Neural cell (in vitro differentiated cells): Measurements from ENCODE around the gene NECTIN1. TPM values are rescaled to one million over a fixed set of nuclear protein-coding genes. Genes with fewer than 3 reads are reported as not detected.

ENCODE experiments used
- H2AFZ ChIP-seq: fragments of 200-600, 300-800 bp; sonication (generic), shearing (Covaris generic); 2 replicates; pipeline ENCODE4 v1.6.0; 2014; ENCODE audit warnings: low read depth, mild to moderate bottlenecking, antibody characterized with exemption, low read length, moderate library complexity
- H3F3A ChIP-seq: fragments of 200-600 bp; shearing (Covaris generic); 2 replicates; pipeline ENCODE4 v1.6.1; 2016; ENCODE audit warnings: mild to moderate bottlenecking, moderate library complexity, mixed read lengths, antibody characterized with exemption, low read length; ENCODE audit not compliant: insufficient read depth, poor library complexity, severe bottlenecking
- H3K27ac ChIP-seq: fragments of 200-600, 300-800 bp; sonication (generic), shearing (Covaris generic); 2 replicates; pipeline ENCODE4 v1.5.1; 2014; ENCODE audit warnings: mild to moderate bottlenecking, low read length, moderate library complexity
- H3K27me3 ChIP-seq: fragments of 300-800, 200-600 bp; sonication (generic), shearing (Covaris generic); 2 replicates; pipeline ENCODE4 v1.6.0; 2014; ENCODE audit warnings: mild to moderate bottlenecking, low read depth, low read length, moderate library complexity; ENCODE audit not compliant: insufficient read depth
- H3K36me3 ChIP-seq: fragments of 300-800, 200-600 bp; sonication (generic), shearing (Covaris generic); 2 replicates; pipeline ENCODE4 v1.5.1; 2014; ENCODE audit warnings: mild to moderate bottlenecking, antibody characterized with exemption, low read length, moderate library complexity; ENCODE audit not compliant: insufficient read depth
- H3K4me2 ChIP-seq: fragments of 300-800, 200-600 bp; sonication (generic), shearing (Covaris generic); 2 replicates; pipeline ENCODE4 v1.6.0; 2014; ENCODE audit warnings: mild to moderate bottlenecking, low read length
- H3K4me3 ChIP-seq: fragments of 300-800, 200-600 bp; sonication (generic), shearing (Covaris generic); 2 replicates; pipeline ENCODE4 v1.5.1; 2014; ENCODE audit warnings: mild to moderate bottlenecking, low read length, moderate library complexity
- H3K79me2 ChIP-seq: fragments of 200-600 bp; shearing (Covaris generic); replicated peaks from 2 replicates; pipeline ENCODE4 v1.6.0; 2014; ENCODE audit warnings: mild to moderate bottlenecking, low read length, moderate library complexity; ENCODE audit not compliant: insufficient read depth
- H3K9ac ChIP-seq: fragments of 300-800, 200-600 bp; sonication (generic), shearing (Covaris generic); 2 replicates; pipeline ENCODE4 v1.6.1; 2016; ENCODE audit warnings: mild to moderate bottlenecking, low read length, mixed read lengths
- H3K9me2 ChIP-seq: fragments of 200-600 bp; shearing (Covaris generic); 2 replicates; pipeline ENCODE4 v1.6.1; 2016; ENCODE audit warnings: mild to moderate bottlenecking, low read length, mixed read lengths; ENCODE audit not compliant: insufficient read depth
- H3K9me3 ChIP-seq: fragments of 200-600, 300-800 bp; sonication (generic), shearing (Covaris generic); 2 replicates; pipeline ENCODE4 v1.6.1; 2016; ENCODE audit warnings: mild to moderate bottlenecking, mixed run types, low read length, moderate library complexity, mixed read lengths
- H4K20me1 ChIP-seq: fragments of 200-600 bp; shearing (Covaris generic); 2 replicates; pipeline ENCODE4 v1.6.1; 2016; ENCODE audit warnings: mild to moderate bottlenecking, mixed run types; ENCODE audit not compliant: insufficient read depth
- EP300 ChIP-seq: fragments of 450-650 bp; conservative IDR thresholded peaks from 2 replicates; pipeline ENCODE4 v1.6.1; 2014; ENCODE audit warnings: antibody characterized with exemption, mild to moderate bottlenecking, moderate library complexity; ENCODE audit not compliant: poor library complexity, severe bottlenecking
- EZH2 ChIP-seq: fragments of 200-600, 300-800 bp; shearing (Covaris generic), sonication (generic); IDR thresholded peaks from 2 replicates; pipeline ENCODE4 v1.6.1; 2014; ENCODE audit warnings: antibody characterized with exemption, low read length, borderline replicate concordance, mild to moderate bottlenecking; ENCODE audit not compliant: insufficient read depth, poor library complexity, severe bottlenecking
- MXI1 ChIP-seq: fragments of 450-650 bp; conservative IDR thresholded peaks from 2 replicates; pipeline ENCODE4 v1.6.1; 2014; ENCODE audit warnings: antibody characterized with exemption, mild to moderate bottlenecking; ENCODE audit not compliant: poor library complexity, severe bottlenecking
- POLR2AphosphoS5 ChIP-seq: IDR thresholded peaks from 2 replicates; pipeline ENCODE4 v1.6.1; 2012
- RAD21 ChIP-seq: fragments of 450-650 bp; conservative IDR thresholded peaks from 2 replicates; pipeline ENCODE4 v1.6.1; 2014; ENCODE audit warnings: antibody characterized with exemption, mild to moderate bottlenecking, moderate library complexity
- REST ChIP-seq: IDR thresholded peaks from 2 replicates; pipeline ENCODE4 v1.6.1; 2012; ENCODE audit warnings: borderline replicate concordance
- SMC3 ChIP-seq: fragments of 450-650 bp; conservative IDR thresholded peaks from 2 replicates; pipeline ENCODE4 v1.6.1; 2014; ENCODE audit warnings: antibody characterized with exemption, mild to moderate bottlenecking, moderate library complexity; ENCODE audit not compliant: poor library complexity
- TAF1 ChIP-seq: IDR thresholded peaks from 2 replicates; pipeline ENCODE4 v1.6.1; 2012; ENCODE audit warnings: low read depth
- polyA plus RNA-seq: library from polyadenylated mRNA; depleted of rRNA; stranded (reverse); fragments of >200 nt; gene quantifications from 2 replicates; pipeline ENCODE4 v1.2.3, GENCODE V29; 2014
- TF ChIP-seq, protein P1 (sequence below): fragments of 450-650 bp; IDR thresholded peaks from 2 replicates; pipeline ENCODE4 v1.5.1; 2014; ENCODE audit warnings: antibody characterized with exemption, mild to moderate bottlenecking, moderate library complexity; ENCODE audit not compliant: poor library complexity, severe bottlenecking

NECTIN1 gene
- polyA plus RNA-seq, 1 donor from 2014 or later, result 5.6 TPM

GRCh38 chr11:119723952-119724325, 5.1 kb downstream of the NECTIN1 start:
- Histone ChIP-seq H3K4me3 (peak overlapping the region; percentile 87), H3F3A (no peaks in the 10 kb centered on the region), H3K79me2 (peaks cover 70% of the 10 kb centered on the region), H3K27ac (no peak overlapping the region), H3K9me2 (no peaks in the 10 kb centered on the region), H3K9me3 (no peaks in the 10 kb centered on the region), H4K20me1 (no peaks in the 10 kb centered on the region), H2AFZ (no peak overlapping the region), H3K36me3 (no peaks in the 10 kb centered on the region), H3K9ac (no peak overlapping the region), H3K4me2 (no peak overlapping the region), H3K27me3 (no peaks in the 10 kb centered on the region)
- no peak for TF ChIP-seq RAD21
- TF ChIP-seq SMC3, result no peak
- TF ChIP-seq EP300, result no peak
- TF ChIP-seq, protein P1, sequence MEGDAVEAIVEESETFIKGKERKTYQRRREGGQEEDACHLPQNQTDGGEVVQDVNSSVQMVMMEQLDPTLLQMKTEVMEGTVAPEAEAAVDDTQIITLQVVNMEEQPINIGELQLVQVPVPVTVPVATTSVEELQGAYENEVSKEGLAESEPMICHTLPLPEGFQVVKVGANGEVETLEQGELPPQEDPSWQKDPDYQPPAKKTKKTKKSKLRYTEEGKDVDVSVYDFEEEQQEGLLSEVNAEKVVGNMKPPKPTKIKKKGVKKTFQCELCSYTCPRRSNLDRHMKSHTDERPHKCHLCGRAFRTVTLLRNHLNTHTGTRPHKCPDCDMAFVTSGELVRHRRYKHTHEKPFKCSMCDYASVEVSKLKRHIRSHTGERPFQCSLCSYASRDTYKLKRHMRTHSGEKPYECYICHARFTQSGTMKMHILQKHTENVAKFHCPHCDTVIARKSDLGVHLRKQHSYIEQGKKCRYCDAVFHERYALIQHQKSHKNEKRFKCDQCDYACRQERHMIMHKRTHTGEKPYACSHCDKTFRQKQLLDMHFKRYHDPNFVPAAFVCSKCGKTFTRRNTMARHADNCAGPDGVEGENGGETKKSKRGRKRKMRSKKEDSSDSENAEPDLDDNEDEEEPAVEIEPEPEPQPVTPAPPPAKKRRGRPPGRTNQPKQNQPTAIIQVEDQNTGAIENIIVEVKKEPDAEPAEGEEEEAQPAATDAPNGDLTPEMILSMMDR, result no peak
- no peak for TF ChIP-seq POLR2AphosphoS5
- no peak for TF ChIP-seq TAF1

GRCh38 chr11:119723243-119723951, 5.6 kb downstream of the NECTIN1 start:
- no peak overlapping the region for H3K9ac ChIP-seq

More at GRCh38 chr11:119723243-119723951, 5.6 kb downstream of the NECTIN1 start:
- TF ChIP-seq SMC3, result no peak
- no peak for TF ChIP-seq TAF1
- no peak for TF ChIP-seq POLR2AphosphoS5
- TF ChIP-seq EZH2, result no peak
- no peak for TF ChIP-seq MXI1
- TF ChIP-seq EP300, result no peak
- TF ChIP-seq REST, result no peak
- TF ChIP-seq, protein P1, result no peak
- TF ChIP-seq RAD21, result no peak
- no peaks in the 10 kb centered on the region for H3K9me3 ChIP-seq
- no peak overlapping the region for H3K4me2 ChIP-seq
- peaks cover 70% of the 10 kb centered on the region for H3K79me2 ChIP-seq
- H2AFZ ChIP-seq, result no peak overlapping the region
- H3K27me3 ChIP-seq, result no peaks in the 10 kb centered on the region
- H3K36me3 ChIP-seq, result no peaks in the 10 kb centered on the region
- no peak overlapping the region for H3K27ac ChIP-seq
- no peaks in the 10 kb centered on the region for H3K9me2 ChIP-seq
- H3F3A ChIP-seq, result no peaks in the 10 kb centered on the region
- peak overlapping the region; percentile 87 for H3K4me3 ChIP-seq
- H4K20me1 ChIP-seq, result no peaks in the 10 kb centered on the region
